Fibroblast of lung (primary cell): ENCODE results near the gene CCNL1. TPM values are rescaled to one million over a fixed set of nuclear protein-coding genes. Genes with fewer than 3 reads are reported as not detected.
A peak's percentile ranks its signal among the peaks of the same experiment; 100 is the strongest.

ENCODE experiments used
- DNase-seq, 2 donors: peaks; one replicate each; pipeline versions ENCODE4 v3.0.0 to v3.0.0-alpha.2; 2010; ENCODE audit warnings: low read depth in 2 of 2
- H2AFZ ChIP-seq: 2 replicates; pipeline ENCODE4 v1.5.1; 2012; ENCODE audit warnings: low read length, control low read depth, inconsistent platforms
- H3K27ac ChIP-seq: 2 replicates; pipeline ENCODE4 v1.5.1; 2011; ENCODE audit warnings: low read length, control low read depth; ENCODE audit not compliant: insufficient read depth
- H3K27me3 ChIP-seq: 2 replicates; pipeline ENCODE4 v1.5.1; 2011; ENCODE audit warnings: mild to moderate bottlenecking, low read length; ENCODE audit not compliant: control insufficient read depth, insufficient read depth
- H3K36me3 ChIP-seq: 2 replicates; pipeline ENCODE4 v1.5.1; 2011; ENCODE audit warnings: low read length; ENCODE audit not compliant: control insufficient read depth, insufficient read depth
- H3K4me1 ChIP-seq: 2 replicates; pipeline ENCODE4 v1.5.1; 2011; ENCODE audit warnings: low read length; ENCODE audit not compliant: control insufficient read depth, insufficient read depth; ENCODE audit errors: extremely low read depth
- H3K4me2 ChIP-seq: 2 replicates; pipeline ENCODE4 v1.5.1; 2011; ENCODE audit warnings: low read length, control low read depth; ENCODE audit not compliant: insufficient read depth; ENCODE audit errors: extremely low read depth
- H3K4me3 ChIP-seq, 4 experiments: fragments of 200-600 bp in 1 of 4; sonication (generic) in 1 of 4; replicated peaks in 1 of 4; 2 replicates each; pipeline ENCODE4 v1.5.1; 2011 to 2016; ENCODE audit warnings: low read length in 4 of 4, low read depth in 3 of 4, mild to moderate bottlenecking in 3 of 4, control low read depth in 2 of 4, inconsistent platforms in 1 of 4, mixed read lengths in 1 of 4; ENCODE audit not compliant: insufficient read depth in 1 of 4; ENCODE audit errors: control extremely low read depth in 1 of 4
- H3K79me2 ChIP-seq: 2 replicates; pipeline ENCODE4 v1.5.1; 2012; ENCODE audit warnings: mild to moderate bottlenecking, low read length, inconsistent platforms; ENCODE audit not compliant: control insufficient read depth, insufficient read depth
- H3K9ac ChIP-seq: 2 replicates; pipeline ENCODE4 v1.5.1; 2011; ENCODE audit warnings: mild to moderate bottlenecking, low read length, control low read depth; ENCODE audit not compliant: insufficient read depth
- H3K9me3 ChIP-seq: 2 replicates; pipeline ENCODE4 v1.5.1; 2012; ENCODE audit warnings: low read depth, low read length; ENCODE audit not compliant: control insufficient read depth, insufficient read depth
- H4K20me1 ChIP-seq: 2 replicates; pipeline ENCODE4 v1.5.1; 2011; ENCODE audit warnings: low read length; ENCODE audit not compliant: control insufficient read depth, insufficient read depth; ENCODE audit errors: extremely low read depth
- CTCF ChIP-seq, 2 donors: IDR thresholded peaks in 1 of 2; conservative IDR thresholded peaks in 1 of 2; 1 replicate in 1 of 2; 2 replicates in 1 of 2; pipeline ENCODE4 v1.5.1; 2011 to 2012; ENCODE audit warnings: low read length in 2 of 2, control low read depth in 1 of 2, inconsistent platforms in 1 of 2, low read depth in 1 of 2, mild to moderate bottlenecking in 1 of 2
- EZH2 ChIP-seq: IDR thresholded peaks from 2 replicates; pipeline ENCODE4 v1.5.1; 2012; ENCODE audit warnings: low read length, control low read depth, mild to moderate bottlenecking; ENCODE audit errors: missing control alignments
- polyA plus RNA-seq, 2 donors: library from polyadenylated mRNA; depleted of rRNA in 1 of 2; stranded (reverse) in 1 of 2; unstranded in 1 of 2; fragments of >200 nt; gene quantifications; 2 replicates each; pipeline ENCODE4 v1.2.1, GENCODE V29; 2011 to 2012; ENCODE audit warnings: missing spikeins in 1 of 2
- total RNA-seq: library from RNA; depleted of rRNA; stranded (reverse); fragments of >200 nt; gene quantifications from 2 replicates; pipeline ENCODE4 v1.2.1, GENCODE V29; 2014

The CCNL1 gene
- total and polyA plus RNA-seq, 2 donors (not counting 1 experiment from before 2014, with no cell fraction given), result 63.8 to 219 TPM

GRCh38 chr3:157156837-157157635 is 2.9 kb downstream of the CCNL1 start:
- Histone ChIP-seq H3K79me2 (peaks cover 74% of the 10 kb centered on the region), H3K27ac (no peak overlapping the region), H3K4me2 (peak overlapping the region; percentile 95), H3K9ac (no peak overlapping the region), H3K27me3 (no peaks in the 10 kb centered on the region), H3K9me3 (no peaks in the 10 kb centered on the region), H3K36me3 (peaks cover 6% of the 10 kb centered on the region), H3K4me3 (peak overlapping the region; percentile 52 to 99 (median 72)), H2AFZ (no peak overlapping the region), H4K20me1 (peaks cover 10% of the 10 kb centered on the region), H3K4me1 (peaks cover 6% of the 10 kb centered on the region)
- TF ChIP-seq EZH2 (no peak), CTCF (conservative IDR thresholded peaks at IDR 0.05 in 1 of 2, IDR thresholded peaks at IDR 0.05 in 1 of 2; ENCODE audit: low read depth in 1 of 2, low read length in 2 of 2) (no peak)
- peak in 1 of 2 donors; percentile 40 for DNase-seq

- peaks cover 10% of the 10 kb centered on the region for H4K20me1 ChIP-seq
- DNase-seq, result no peak
- H3K27me3 ChIP-seq, result no peaks in the 10 kb centered on the region
- H2AFZ ChIP-seq, result no peak overlapping the region
- H3K4me2 ChIP-seq, result peak overlapping the region; percentile 95
- peaks cover 4% of the 10 kb centered on the region for H3K4me1 ChIP-seq
- TF ChIP-seq CTCF (conservative IDR thresholded peaks at IDR 0.05 in 1 of 2, IDR thresholded peaks at IDR 0.05 in 1 of 2; ENCODE audit: low read depth in 1 of 2, low read length in 2 of 2) (no peak), EZH2 (no peak)
- H3K36me3 ChIP-seq, result peaks cover 9% of the 10 kb centered on the region
- H3K9me3 ChIP-seq, result no peaks in the 10 kb centered on the region
- peaks cover 77% of the 10 kb centered on the region for H3K79me2 ChIP-seq
- no peak overlapping the region for H3K9ac ChIP-seq
- H3K4me3 ChIP-seq, result peak overlapping the region; percentile 25 to 99 (median 56)
- H3K27ac ChIP-seq, result no peak overlapping the region
Measured at GRCh38 chr3:157155591-157155990, 4.4 kb downstream of the CCNL1 start.

- TF ChIP-seq CTCF (conservative IDR thresholded peaks at IDR 0.05 in 1 of 2, IDR thresholded peaks at IDR 0.05 in 1 of 2; ENCODE audit: low read depth in 1 of 2, low read length in 2 of 2), result no peak
- no peak for TF ChIP-seq EZH2
- Histone ChIP-seq H3K9ac (no peak overlapping the region), H3K27ac (peak overlapping the region; percentile 2), H3K79me2 (peaks cover 78% of the 10 kb centered on the region), H3K36me3 (peaks cover 11% of the 10 kb centered on the region), H3K4me2 (peak overlapping the region; percentile 95), H3K27me3 (no peaks in the 10 kb centered on the region), H4K20me1 (peaks cover 10% of the 10 kb centered on the region), H3K4me3 (peak overlapping the region; percentile 25 to 99 (median 56)), H3K9me3 (no peaks in the 10 kb centered on the region), H3K4me1 (peaks cover 4% of the 10 kb centered on the region), H2AFZ (no peak overlapping the region)
- DNase-seq, result no peak
Measured at GRCh38 chr3:157154563-157155330, 5.2 kb downstream of the CCNL1 start.
